HG03045 (cell line): ENCODE measurements around the gene CRIP2.

Source experiments
- ATAC-seq: cut with Tn5 transposase; IDR thresholded peaks from one replicate; pipeline ENCODE4 v1.9.1; 2021; ENCODE audit warnings: mild to moderate bottlenecking, moderate library complexity; ENCODE audit not compliant: unreplicated experiment

Gene CRIP2

GRCh38 chr14:105487449-105487985, 12.9 kb downstream of the CRIP2 start:
- no peak for ATAC-seq

- no peak for ATAC-seq
Observed at GRCh38 chr14:105487986-105488777, 13.6 kb downstream of the CRIP2 start.

- no peak for ATAC-seq
Observed at GRCh38 chr14:105488781-105489541, 14.3 kb downstream of the CRIP2 start.

GRCh38 chr14:105489542-105490266, 15.1 kb downstream of the CRIP2 start:
- ATAC-seq = no peak

- peak; percentile 5 for ATAC-seq
Observed at GRCh38 chr14:105490267-105490571, 15.6 kb downstream of the CRIP2 start.

GRCh38 chr14:105490572-105491365, 16.1 kb downstream of the CRIP2 start, which contains the start of gene TEDC1:
Gene TEDC1 (plus strand): TSS chr14:105491246. CDS start chr14:105491376, 130 bp downstream.
- peak; percentile 63 for ATAC-seq

GRCh38 chr14:105491366-105491973, 16.8 kb downstream of the CRIP2 start:
- no peak for ATAC-seq

- no peak for ATAC-seq
Observed at GRCh38 chr14:105492031-105492970, 17.7 kb downstream of the CRIP2 start.

- ATAC-seq = no peak
Observed at GRCh38 chr14:105492971-105493871, 18.6 kb downstream of the CRIP2 start.

- no peak for ATAC-seq
Observed at GRCh38 chr14:105493921-105494605, 19.4 kb downstream of the CRIP2 start.

GRCh38 chr14:105494606-105494929, 19.9 kb downstream of the CRIP2 start:
- no peak for ATAC-seq

GRCh38 chr14:105495101-105495989, 20.7 kb downstream of the CRIP2 start:
- ATAC-seq = no peak

GRCh38 chr14:105495990-105496830, 21.6 kb downstream of the CRIP2 start:
- ATAC-seq = no peak

- no peak for ATAC-seq
Observed at GRCh38 chr14:105496831-105497591, 22.4 kb downstream of the CRIP2 start.
